Smooth muscle cell (in vitro differentiated cells): Measurements from ENCODE around the gene IGHMBP2. TPM values are rescaled to one million over a fixed set of nuclear protein-coding genes. Genes with fewer than 3 reads are reported as not detected.

ENCODE experiments used
- DNase-seq: peaks from one replicate; lab custom pipeline; 2025; ENCODE audit not compliant: unreplicated experiment; lab: John Stamatoyannopoulos, UW
- H2AFZ ChIP-seq: fragments of 200-600 bp; sonication (generic); 2 replicates; pipeline ENCODE4 v1.6.0; 2016; ENCODE audit warnings: antibody characterized with exemption, low read depth, mild to moderate bottlenecking
- H3F3A ChIP-seq: fragments of 200-600 bp; sonication (generic); 2 replicates; pipeline ENCODE4 v1.6.0; 2017; ENCODE audit warnings: antibody characterized with exemption, low read depth
- H3K27ac ChIP-seq: fragments of 200-600 bp; sonication (generic); 2 replicates; pipeline ENCODE4 v1.5.1; 2016; ENCODE audit warnings: low read depth, mild to moderate bottlenecking
- H3K27me3 ChIP-seq: fragments of 200-600 bp; sonication (generic); 2 replicates; pipeline ENCODE4 v1.6.1; 2016; ENCODE audit warnings: low read depth, mild to moderate bottlenecking
- H3K36me3 ChIP-seq: fragments of 200-600 bp; sonication (generic); 2 replicates; pipeline ENCODE4 v1.5.1; 2016; ENCODE audit warnings: low read depth
- H3K4me1 ChIP-seq: fragments of 200-600 bp; sonication (generic); 2 replicates; pipeline ENCODE4 v1.5.1; 2016; ENCODE audit warnings: low read depth
- H3K4me2 ChIP-seq: fragments of 200-600 bp; sonication (generic); 2 replicates; pipeline ENCODE4 v1.6.0; 2016; ENCODE audit warnings: mild to moderate bottlenecking
- H3K4me3 ChIP-seq: fragments of 200-600 bp; sonication (generic); 2 replicates; pipeline ENCODE4 v1.5.1; 2016; ENCODE audit warnings: mild to moderate bottlenecking
- H3K79me2 ChIP-seq: fragments of 200-600 bp; sonication (generic); 2 replicates; pipeline ENCODE4 v1.6.0; 2016; ENCODE audit warnings: low read depth, mild to moderate bottlenecking
- H3K9ac ChIP-seq: fragments of 200-600 bp; sonication (generic); 2 replicates; pipeline ENCODE4 v1.6.0; 2016; ENCODE audit warnings: low read depth
- H3K9me3 ChIP-seq: fragments of 200-600 bp; sonication (generic); replicated peaks from 2 replicates; pipeline ENCODE4 v1.5.1; 2016; ENCODE audit warnings: low read depth
- H4K20me1 ChIP-seq: fragments of 200-600 bp; sonication (generic); 2 replicates; pipeline ENCODE4 v1.6.0; 2016; ENCODE audit warnings: low read depth
- CTCF ChIP-seq: fragments of 200-600 bp; sonication (generic); IDR thresholded peaks from 2 replicates; pipeline ENCODE4 v1.5.1; 2017; ENCODE audit warnings: borderline replicate concordance, mild to moderate bottlenecking, antibody characterized with exemption; ENCODE audit not compliant: insufficient read depth, poor library complexity, severe bottlenecking
- WGBS: methylation state at CpG from one replicate; pipeline ENCODE4 v1.1.7; 2016; ENCODE audit warnings: low lambda C conversion rate; 5-methylcytosine and 5-hydroxymethylcytosine counted together
- polyA plus RNA-seq: library from polyadenylated mRNA; unstranded; fragments of >200 nt; fragmentation: Nextera tagmentation; extraction: Ambion mirVana; gene quantifications from 2 replicates; pipeline ENCODE4 v1.2.1, GENCODE V29; 2016
- total RNA-seq: library from RNA; depleted of rRNA; stranded (reverse); fragments of >200 nt; gene quantifications from 2 replicates; pipeline ENCODE4 v1.2.3, GENCODE V29; 2014

IGHMBP2 gene
- total and polyA plus RNA-seq, 2 experiments from 2014 or later: 12.1 to 13.3 TPM

DNA sequence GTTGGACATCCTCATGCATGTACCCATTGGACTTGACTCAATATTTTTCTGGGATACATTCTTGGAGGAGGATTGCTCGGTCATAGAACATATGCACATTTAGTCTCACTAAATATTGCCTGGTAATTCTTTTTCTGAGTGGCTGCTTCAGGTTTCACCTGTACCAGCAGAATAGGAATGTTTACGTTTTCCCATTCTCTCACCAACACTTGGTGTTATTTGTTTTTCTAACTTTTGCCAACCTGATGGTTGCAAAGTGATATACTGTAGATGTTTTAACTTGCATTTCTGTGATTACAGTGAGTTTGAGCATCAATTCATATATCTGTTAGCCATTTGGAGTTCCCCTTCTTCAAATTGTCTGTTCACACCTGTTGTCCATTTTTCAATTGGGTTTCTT lies 78.4 kb downstream of the IGHMBP2 start:
- no peaks in the 10 kb centered on the region for H4K20me1 ChIP-seq
- H2AFZ ChIP-seq: no peak overlapping the region
- no peak overlapping the region for H3K4me2 ChIP-seq
- TF ChIP-seq CTCF: no peak
- no peak overlapping the region for H3K27ac ChIP-seq
- H3K4me3 ChIP-seq: no peak overlapping the region
- no peak overlapping the region for H3K9ac ChIP-seq
- whole genome bisulfite sequencing: 96% methylated on average over 2 of the region's 2 CpGs
- H3K4me1 ChIP-seq: no peaks in the 10 kb centered on the region
- H3F3A ChIP-seq: no peaks in the 10 kb centered on the region
- no peaks in the 10 kb centered on the region for H3K36me3 ChIP-seq
- DNase-seq: no peak
- H3K27me3 ChIP-seq: no peaks in the 10 kb centered on the region
- H3K79me2 ChIP-seq: no peaks in the 10 kb centered on the region
- no peaks in the 10 kb centered on the region for H3K9me3 ChIP-seq

- H3K9ac ChIP-seq: no peak overlapping the region
- H3K27me3 ChIP-seq: no peaks in the 10 kb centered on the region
- TF ChIP-seq CTCF: no peak
- no peak overlapping the region for H3K27ac ChIP-seq
- no peak overlapping the region for H3K4me2 ChIP-seq
- H2AFZ ChIP-seq: no peak overlapping the region
- H3F3A ChIP-seq: no peaks in the 10 kb centered on the region
- H3K36me3 ChIP-seq: no peaks in the 10 kb centered on the region
- no peaks in the 10 kb centered on the region for H3K4me1 ChIP-seq
- DNase-seq: no peak
- H4K20me1 ChIP-seq: no peaks in the 10 kb centered on the region
- no peaks in the 10 kb centered on the region for H3K79me2 ChIP-seq
- no peak overlapping the region for H3K4me3 ChIP-seq
- 51% methylated on average over 6 of the region's 6 CpGs for WGBS
- H3K9me3 ChIP-seq: no peaks in the 10 kb centered on the region
Measured at GRCh38 chr11:68983801-68984200, 80.1 kb downstream of the IGHMBP2 start.

GRCh38 chr11:68987211-68987610 lies 83.5 kb downstream of the IGHMBP2 start:
- no peak for TF ChIP-seq CTCF
- no peak overlapping the region for H2AFZ ChIP-seq
- no peak overlapping the region for H3K9ac ChIP-seq
- no peaks in the 10 kb centered on the region for H3K79me2 ChIP-seq
- no peak for DNase-seq
- no peak overlapping the region for H3K4me3 ChIP-seq
- H3K4me1 ChIP-seq: no peaks in the 10 kb centered on the region
- H3K9me3 ChIP-seq: no peaks in the 10 kb centered on the region
- H3K27me3 ChIP-seq: no peaks in the 10 kb centered on the region
- no peak overlapping the region for H3K27ac ChIP-seq
- no peaks in the 10 kb centered on the region for H3F3A ChIP-seq
- H3K36me3 ChIP-seq: no peaks in the 10 kb centered on the region
- H3K4me2 ChIP-seq: no peak overlapping the region
- H4K20me1 ChIP-seq: no peaks in the 10 kb centered on the region

GRCh38 chr11:68988491-68988890 lies 84.8 kb downstream of the IGHMBP2 start:
- no peak for DNase-seq
- no peaks in the 10 kb centered on the region for H4K20me1 ChIP-seq
- H3F3A ChIP-seq: no peaks in the 10 kb centered on the region
- H3K36me3 ChIP-seq: no peaks in the 10 kb centered on the region
- H3K4me3 ChIP-seq: no peak overlapping the region
- H3K9me3 ChIP-seq: no peaks in the 10 kb centered on the region
- H3K4me2 ChIP-seq: no peak overlapping the region
- H3K79me2 ChIP-seq: no peaks in the 10 kb centered on the region
- TF ChIP-seq CTCF: no peak
- no peak overlapping the region for H3K27ac ChIP-seq
- H3K9ac ChIP-seq: no peak overlapping the region
- H3K27me3 ChIP-seq: no peaks in the 10 kb centered on the region
- H3K4me1 ChIP-seq: no peaks in the 10 kb centered on the region
- H2AFZ ChIP-seq: peak overlapping the region; percentile 25

Other genes with a start within 250 kb of the IGHMBP2 start
- gene GAL, start 219.3 kb upstream of the IGHMBP2 start, total RNA-seq: 6.9 and 19.4 TPM in 2 replicates
- 55.5 and 61.5 TPM in 2 replicates for gene GAL, start 219.3 kb upstream of the IGHMBP2 start, polyA plus RNA-seq
- 0.45 and 1.3 TPM in 2 replicates for gene TESMIN, start 152.4 kb upstream of the IGHMBP2 start, total RNA-seq
- 1.6 and 4.8 TPM in 2 replicates for gene TESMIN, start 152.4 kb upstream of the IGHMBP2 start, polyA plus RNA-seq
- gene CPT1A, start 62.0 kb upstream of the IGHMBP2 start, total RNA-seq: 1.7 and 1.9 TPM in 2 replicates
- gene CPT1A, start 62.0 kb upstream of the IGHMBP2 start, polyA plus RNA-seq: 0.24 and 0.98 TPM in 2 replicates
- 41.2 and 49.3 TPM in 2 replicates for gene MRPL21, start 59 bp upstream of the IGHMBP2 start, total RNA-seq
- gene MRPL21, start 59 bp upstream of the IGHMBP2 start, polyA plus RNA-seq: 110 and 116 TPM in 2 replicates
- not detected in 2 replicates for gene MRGPRD, start 77.1 kb downstream of the IGHMBP2 start, total RNA-seq
- gene MRGPRD, start 77.1 kb downstream of the IGHMBP2 start, polyA plus RNA-seq: 0.25 TPM in 1 of 2 replicates, not detected in the other
- 6.7 and 6.8 TPM in 2 replicates for gene MRGPRF, start 109.4 kb downstream of the IGHMBP2 start, total RNA-seq
- 17.2 and 20.1 TPM in 2 replicates for gene MRGPRF, start 109.4 kb downstream of the IGHMBP2 start, polyA plus RNA-seq
- gene TPCN2, start 145.0 kb downstream of the IGHMBP2 start, total RNA-seq: 5.9 and 7.4 TPM in 2 replicates
- 10.5 and 13.6 TPM in 2 replicates for gene TPCN2, start 145.0 kb downstream of the IGHMBP2 start, polyA plus RNA-seq